Esophagus muscularis mucosa (tissue), 4 donors: ENCODE measurements around the gene CEACAM20.
A peak's percentile ranks its signal among the peaks of the same experiment; 100 is the strongest.

Source experiments
- EP300 ChIP-seq: sonication (generic); formaldehyde crosslinking; IDR thresholded peaks from one replicate; pipeline ENCODE4 v1.6.1; 2017; ENCODE audit warnings: antibody characterized with exemption
- POLR2AphosphoS5 ChIP-seq, 2 donors: sonication (generic); formaldehyde crosslinking; IDR thresholded peaks; one replicate each; pipeline ENCODE4 v1.6.1; 2017; ENCODE audit warnings: antibody characterized with exemption in 2 of 2
- TF ChIP-seq, protein P1 (sequence below), 3 experiments: fragments of 200-600 bp in 2 of 3; fragments of 450-650 bp in 1 of 3; sonication (generic) in 2 of 3; IDR thresholded peaks; one replicate each; pipeline ENCODE4 v1.5.1; 2017 to 2019; ENCODE audit warnings: antibody characterized with exemption in 3 of 3, mild to moderate bottlenecking in 2 of 3, moderate library complexity in 1 of 3

DNA sequence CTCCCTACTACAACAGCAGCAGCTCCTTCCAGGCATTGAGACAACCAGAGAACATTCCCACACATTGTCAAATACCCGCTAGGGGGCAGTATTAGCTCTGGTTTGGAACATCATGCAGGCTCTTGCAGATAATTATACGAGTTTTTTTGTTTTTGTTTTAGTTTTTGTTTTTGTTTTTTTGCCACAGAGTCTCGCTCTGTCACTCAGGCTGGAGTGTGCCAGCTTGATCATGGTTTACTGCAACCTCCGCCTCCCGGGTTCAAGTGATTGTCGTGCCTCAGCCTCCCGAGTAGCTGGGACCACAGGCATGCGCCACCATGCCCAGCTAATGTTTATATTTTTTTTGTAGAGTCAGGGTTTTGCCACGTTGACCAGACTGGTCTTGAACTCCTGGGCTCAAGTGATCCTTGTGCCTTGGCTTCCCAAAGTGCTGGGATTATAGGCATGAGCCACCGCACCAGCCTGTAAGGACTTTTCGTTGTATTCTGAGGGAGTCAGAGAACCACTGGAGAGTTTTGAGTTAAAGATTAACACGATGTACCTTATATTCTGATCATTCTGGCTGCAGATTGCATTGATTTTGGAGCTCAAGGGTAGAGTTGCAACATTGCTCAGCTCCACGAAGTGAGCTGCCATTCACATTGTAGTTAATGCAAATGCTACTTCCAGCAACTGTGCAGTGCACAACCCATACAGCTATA, 41.7 kb upstream of the CEACAM20 start:
- TF ChIP-seq EP300 (no peak), POLR2AphosphoS5 (IDR thresholded peaks at IDR 0.05) (no peak)
- TF ChIP-seq, protein P1, sequence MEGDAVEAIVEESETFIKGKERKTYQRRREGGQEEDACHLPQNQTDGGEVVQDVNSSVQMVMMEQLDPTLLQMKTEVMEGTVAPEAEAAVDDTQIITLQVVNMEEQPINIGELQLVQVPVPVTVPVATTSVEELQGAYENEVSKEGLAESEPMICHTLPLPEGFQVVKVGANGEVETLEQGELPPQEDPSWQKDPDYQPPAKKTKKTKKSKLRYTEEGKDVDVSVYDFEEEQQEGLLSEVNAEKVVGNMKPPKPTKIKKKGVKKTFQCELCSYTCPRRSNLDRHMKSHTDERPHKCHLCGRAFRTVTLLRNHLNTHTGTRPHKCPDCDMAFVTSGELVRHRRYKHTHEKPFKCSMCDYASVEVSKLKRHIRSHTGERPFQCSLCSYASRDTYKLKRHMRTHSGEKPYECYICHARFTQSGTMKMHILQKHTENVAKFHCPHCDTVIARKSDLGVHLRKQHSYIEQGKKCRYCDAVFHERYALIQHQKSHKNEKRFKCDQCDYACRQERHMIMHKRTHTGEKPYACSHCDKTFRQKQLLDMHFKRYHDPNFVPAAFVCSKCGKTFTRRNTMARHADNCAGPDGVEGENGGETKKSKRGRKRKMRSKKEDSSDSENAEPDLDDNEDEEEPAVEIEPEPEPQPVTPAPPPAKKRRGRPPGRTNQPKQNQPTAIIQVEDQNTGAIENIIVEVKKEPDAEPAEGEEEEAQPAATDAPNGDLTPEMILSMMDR (IDR thresholded peaks at IDR 0.05), result peak; percentile 48 to 76 (median 64)
